BJ (cell line): Measurements from ENCODE around the gene ZNF507. TPM values are rescaled to one million over a fixed set of nuclear protein-coding genes. Genes with fewer than 3 reads are reported as not detected.

Experiments
- CTCF ChIA-PET: fragments of 350-600 bp; formaldehyde crosslinking; extraction: SDS; loops from one replicate; lab custom pipeline; 2021; ENCODE audit warnings: antibody characterized with exemption, inconsistent platforms; lab: Yijun Ruan, JAX
- POLR2A ChIA-PET: fragments of 300-600 bp; sonication (Branson Sonifier 250); formaldehyde crosslinking; extraction: SDS; loops from one replicate; lab custom pipeline; 2021; ENCODE audit warnings: antibody characterized with exemption; lab: Charles Lee
- DNase-seq: peaks from one replicate; pipeline ENCODE4 v3.0.0-alpha.2; 2011; ENCODE audit warnings: low read depth
- H3K27me3 ChIP-seq: 2 replicates; pipeline ENCODE4 v1.6.0; 2011; ENCODE audit warnings: low read length; ENCODE audit not compliant: control insufficient read depth, insufficient read depth
- H3K36me3 ChIP-seq: 2 replicates; pipeline ENCODE4 v1.5.1; 2011; ENCODE audit warnings: low read length; ENCODE audit not compliant: control insufficient read depth, insufficient read depth
- H3K4me3 ChIP-seq: 2 replicates; pipeline ENCODE4 v1.5.1; 2011; ENCODE audit warnings: low read depth, mild to moderate bottlenecking, control low read depth, low read length
- polyA plus RNA-seq: library from polyadenylated mRNA; depleted of rRNA; stranded (reverse); fragments of >200 nt; gene quantifications from 2 replicates; pipeline ENCODE4 v1.2.3, GENCODE V29; 2011
- TF ChIP-seq, protein P1 (sequence below): IDR thresholded peaks from 2 replicates; pipeline ENCODE4 v1.5.1; 2011; ENCODE audit warnings: low read depth, mild to moderate bottlenecking, control low read depth, inconsistent platforms, low read length, moderate library complexity; ENCODE audit not compliant: insufficient read depth

The ZNF507 gene
- polyA plus RNA-seq, 1 experiment, result 6.7 TPM

DNA sequence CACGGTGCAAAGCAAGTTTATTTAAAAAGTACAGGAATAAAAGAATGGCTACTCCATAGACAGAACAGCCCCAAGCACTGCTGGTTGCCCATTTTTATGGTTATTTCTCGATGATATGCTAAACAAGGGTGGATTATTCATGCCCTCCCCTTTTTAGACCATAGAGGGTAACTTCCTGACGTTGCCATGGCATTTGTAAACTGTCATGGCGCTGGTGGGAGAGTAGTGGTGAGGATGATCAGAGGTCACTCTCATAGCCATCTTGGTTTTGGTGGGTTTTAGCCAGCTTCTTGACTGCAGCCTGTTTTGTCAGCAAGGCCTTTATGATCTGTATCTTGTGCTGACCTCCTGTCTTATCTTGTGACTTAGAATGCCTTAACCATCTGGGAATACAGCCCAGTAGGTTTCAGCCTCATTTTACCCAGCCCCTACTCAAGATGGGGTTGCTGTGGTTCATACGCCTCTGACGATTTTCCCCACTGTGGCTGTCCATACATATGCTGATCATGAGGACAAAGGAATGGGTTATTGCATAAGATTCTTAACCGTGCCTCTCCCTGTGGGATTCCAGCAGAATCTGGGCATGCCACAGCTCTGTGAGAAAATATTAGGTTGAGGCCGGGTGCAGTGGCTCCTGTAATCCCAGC lies 36.9 kb upstream of the ZNF507 start:
- POLR2A ChIA-PET, result no interaction called here
- Histone ChIP-seq H3K36me3 (no peaks in the 10 kb centered on the region), H3K4me3 (no peak overlapping the region), H3K27me3 (0 out of 2 replicates have a peak, but pooled peaks cover 1% of the 10 kb centered on the region)
- TF ChIP-seq, protein P1, sequence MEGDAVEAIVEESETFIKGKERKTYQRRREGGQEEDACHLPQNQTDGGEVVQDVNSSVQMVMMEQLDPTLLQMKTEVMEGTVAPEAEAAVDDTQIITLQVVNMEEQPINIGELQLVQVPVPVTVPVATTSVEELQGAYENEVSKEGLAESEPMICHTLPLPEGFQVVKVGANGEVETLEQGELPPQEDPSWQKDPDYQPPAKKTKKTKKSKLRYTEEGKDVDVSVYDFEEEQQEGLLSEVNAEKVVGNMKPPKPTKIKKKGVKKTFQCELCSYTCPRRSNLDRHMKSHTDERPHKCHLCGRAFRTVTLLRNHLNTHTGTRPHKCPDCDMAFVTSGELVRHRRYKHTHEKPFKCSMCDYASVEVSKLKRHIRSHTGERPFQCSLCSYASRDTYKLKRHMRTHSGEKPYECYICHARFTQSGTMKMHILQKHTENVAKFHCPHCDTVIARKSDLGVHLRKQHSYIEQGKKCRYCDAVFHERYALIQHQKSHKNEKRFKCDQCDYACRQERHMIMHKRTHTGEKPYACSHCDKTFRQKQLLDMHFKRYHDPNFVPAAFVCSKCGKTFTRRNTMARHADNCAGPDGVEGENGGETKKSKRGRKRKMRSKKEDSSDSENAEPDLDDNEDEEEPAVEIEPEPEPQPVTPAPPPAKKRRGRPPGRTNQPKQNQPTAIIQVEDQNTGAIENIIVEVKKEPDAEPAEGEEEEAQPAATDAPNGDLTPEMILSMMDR, result no peak
- no peak for DNase-seq
- CTCF ChIA-PET, result no interaction called here

DNA sequence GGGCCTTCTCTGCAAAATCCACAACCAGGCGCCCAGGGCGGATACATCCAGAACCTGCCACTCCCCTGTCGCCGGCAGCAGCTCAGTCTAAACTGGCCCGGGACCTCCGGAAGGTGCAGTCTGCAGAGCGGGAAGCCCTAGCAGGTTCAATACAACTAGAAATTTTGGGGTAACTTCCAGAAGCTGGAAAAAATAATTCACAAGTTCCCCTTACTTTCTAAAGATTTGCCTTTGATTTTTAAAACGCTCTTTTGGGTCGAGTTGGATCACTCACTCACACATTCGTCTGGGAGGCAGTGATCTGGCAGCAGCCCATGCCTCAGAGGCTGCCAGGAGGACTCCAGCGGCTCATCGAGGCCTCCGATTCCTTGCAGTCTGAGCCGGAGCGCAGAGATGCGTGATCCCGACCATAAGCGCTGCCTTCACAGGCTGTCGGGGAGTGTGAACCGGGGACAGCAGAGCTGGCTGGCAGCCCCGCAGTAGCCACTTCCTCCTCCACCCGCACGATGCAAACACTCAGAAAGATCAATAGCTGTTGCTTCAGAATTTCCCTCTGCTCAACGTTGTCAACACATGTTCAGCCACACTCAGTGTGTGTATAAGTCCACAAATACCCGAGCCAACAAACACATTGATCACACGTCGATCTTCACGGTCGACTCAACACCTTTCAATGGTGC lies 35.6 kb upstream of the ZNF507 start:
- no peak overlapping the region for H3K4me3 ChIP-seq
- DNase-seq, result no peak
- ChIA-PET POLR2A (no interaction called here), CTCF (no interaction called here)
- peaks cover 3% of the 10 kb centered on the region; the same call in 1 of the 2 replicates for H3K27me3 ChIP-seq
- H3K36me3 ChIP-seq, result no peaks in the 10 kb centered on the region
- TF ChIP-seq, protein P1, result no peak

DNA sequence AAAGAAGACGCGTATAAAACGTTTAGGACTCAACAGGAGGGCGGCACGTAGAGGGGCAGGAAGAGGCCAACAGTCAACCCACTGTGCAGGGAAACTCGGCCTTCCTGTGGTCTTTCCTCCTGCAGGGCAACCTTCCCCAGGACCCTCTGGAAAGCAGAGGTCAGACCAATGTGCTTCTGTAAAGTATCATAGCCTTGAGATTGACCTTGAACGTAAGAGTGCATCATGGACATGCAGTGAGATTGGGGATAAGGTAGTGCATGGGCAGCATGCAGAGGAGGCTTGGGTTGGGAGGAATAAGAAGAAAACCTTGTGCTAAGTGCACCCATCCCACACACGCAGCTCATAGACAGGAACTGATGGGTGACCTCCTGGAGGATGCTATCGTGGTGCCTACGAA lies 34.0 kb upstream of the ZNF507 start:
- ChIA-PET CTCF (no interaction called here), POLR2A (no interaction called here)
- H3K4me3 ChIP-seq, result no peak overlapping the region

DNA sequence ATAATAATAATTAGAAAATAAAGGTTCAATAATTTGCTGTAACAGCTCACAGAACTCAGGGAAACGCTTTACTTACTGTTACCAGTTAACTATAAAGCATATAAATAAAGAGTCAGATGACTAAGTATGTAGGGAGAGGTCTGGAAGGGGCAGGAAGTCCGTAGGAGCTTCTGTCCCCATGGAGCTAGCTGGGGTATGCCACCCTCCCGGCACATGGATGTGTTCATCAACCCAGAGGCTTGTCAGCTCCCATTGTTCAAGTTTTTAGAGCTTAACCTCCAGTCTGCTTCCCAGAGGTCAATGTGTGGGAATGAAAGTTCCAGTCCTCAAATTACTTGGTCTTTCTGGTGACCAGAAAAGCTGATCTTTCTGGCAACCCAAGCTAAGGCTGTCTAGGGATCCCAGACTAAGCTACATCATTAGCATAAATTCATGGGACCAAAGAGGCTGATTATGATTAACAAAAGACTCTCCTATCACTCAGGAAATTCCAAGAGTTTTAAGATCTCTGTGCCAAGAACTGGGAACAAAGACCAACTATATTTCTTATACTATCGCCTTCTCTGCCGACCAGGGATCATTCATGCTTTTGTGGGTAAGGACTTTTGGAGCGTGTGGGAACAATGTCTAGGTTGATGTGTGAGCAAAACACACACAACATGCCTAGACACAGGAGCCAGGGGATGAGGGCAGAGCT lies 31.7 kb upstream of the ZNF507 start:
- ChIA-PET CTCF (interaction anchor here (1.4 kb wide), 1 partner anchor 26 kb away, joined by 3 read pairs; no protein-coding TSS in a partner anchor), POLR2A (no interaction called here)
- Histone ChIP-seq H3K4me3 (no peak overlapping the region), H3K36me3 (no peaks in the 10 kb centered on the region), H3K27me3 (peaks cover 1% of the 10 kb centered on the region; the same call in 1 of the 2 replicates)
- TF ChIP-seq, protein P1, result no peak
- no peak for DNase-seq

More for the DNA sequence above, 34.0 kb upstream of the ZNF507 start:
- Histone ChIP-seq H3K36me3 (no peaks in the 10 kb centered on the region), H3K27me3 (peaks cover 3% of the 10 kb centered on the region; the same call in 1 of the 2 replicates)
- TF ChIP-seq, protein P1, result no peak
- no peak for DNase-seq

DNA sequence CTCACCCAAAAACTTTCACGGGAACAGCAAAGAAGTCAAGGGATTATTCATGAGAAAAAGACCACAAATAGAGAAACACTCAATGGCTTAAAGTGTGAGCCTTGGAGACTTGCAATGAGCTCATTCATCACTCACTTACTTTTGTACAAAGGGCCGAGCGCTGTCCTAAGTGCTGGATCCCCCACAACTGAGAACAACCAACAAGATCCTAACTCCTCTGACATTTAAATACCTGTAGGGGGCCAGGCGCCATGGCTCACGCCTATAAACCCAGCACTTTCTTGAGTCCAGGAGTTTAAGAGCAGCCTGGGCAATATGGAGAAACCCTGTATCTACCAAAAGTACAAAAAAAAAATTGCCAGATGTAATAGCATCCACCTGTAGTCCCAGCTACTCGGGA lies 29.4 kb upstream of the ZNF507 start:
- no peaks in the 10 kb centered on the region for H3K36me3 ChIP-seq
- TF ChIP-seq, protein P1, result no peak
- ChIA-PET POLR2A (no interaction called here), CTCF (interaction anchor here (2.0 kb wide), 1 partner anchor 1633 kb away, joined by 4 read pairs; no protein-coding TSS in a partner anchor)
- no peak for DNase-seq
- H3K4me3 ChIP-seq, result no peak overlapping the region
- H3K27me3 ChIP-seq, result peaks cover 1% of the 10 kb centered on the region; the same call in 1 of the 2 replicates
